Measurements from ENCODE around the gene MSLN. TPM values are rescaled to one million over a fixed set of nuclear protein-coding genes. Genes with fewer than 3 reads are reported as not detected.

The MSLN gene
- total RNA-seq, 1 donor from 2014 or later = 4.5 TPM

DNA sequence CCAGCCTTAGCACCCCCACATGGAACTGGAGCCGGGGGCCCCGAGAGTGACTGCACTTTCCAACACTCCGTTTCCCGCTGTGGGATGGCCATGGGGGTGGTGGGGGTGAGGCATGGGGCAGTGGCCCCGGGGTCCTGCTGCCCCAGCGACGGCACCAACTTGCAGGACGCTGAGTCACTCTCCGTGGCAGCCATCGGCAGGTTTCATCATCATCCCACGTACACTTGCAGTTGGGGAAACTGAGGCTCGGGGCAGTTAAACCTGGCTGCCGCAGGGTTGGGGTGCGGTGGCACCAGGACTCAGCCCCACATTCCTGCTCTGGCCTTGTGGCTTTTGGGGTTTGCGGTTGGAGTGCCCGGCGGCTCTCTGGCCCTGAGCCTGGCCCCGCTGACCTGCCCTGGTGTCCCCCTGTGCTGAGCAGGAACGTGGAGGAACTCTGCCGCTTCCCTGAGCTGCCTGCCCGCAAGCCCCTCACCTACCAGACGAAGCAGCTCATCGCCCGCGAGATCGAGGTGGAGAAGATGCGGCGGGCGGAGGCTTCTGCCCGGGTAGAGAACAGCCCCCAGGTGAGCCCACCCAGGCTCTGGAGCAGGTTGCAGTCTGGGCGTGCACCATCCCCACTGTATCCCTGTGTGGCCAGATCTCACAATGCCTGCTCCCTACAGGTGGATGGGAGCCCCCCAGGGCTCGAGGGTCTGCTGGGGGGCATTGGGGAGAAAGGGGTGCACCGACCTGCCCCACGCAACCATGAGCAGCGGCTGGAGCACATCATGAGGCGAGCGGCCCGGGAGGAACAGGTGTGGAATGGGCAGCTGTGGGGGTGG lies 36.0 kb downstream of the MSLN start:
- DNase-seq (ENCODE audit: low read depth) (no peak), FAIRE-seq (no peak)
- Histone ChIP-seq H3K27me3 (ENCODE audit: control insufficient read depth, insufficient read depth, low read length) (peaks cover 14% of the 10 kb centered on the region), H3K36me3 (ENCODE audit: control insufficient read depth, insufficient read depth, low read length) (no peaks in the 10 kb centered on the region), H3K4me3 (ENCODE audit: low read depth, low read length) (no peak overlapping the region)
- TF ChIP-seq, protein P1, sequence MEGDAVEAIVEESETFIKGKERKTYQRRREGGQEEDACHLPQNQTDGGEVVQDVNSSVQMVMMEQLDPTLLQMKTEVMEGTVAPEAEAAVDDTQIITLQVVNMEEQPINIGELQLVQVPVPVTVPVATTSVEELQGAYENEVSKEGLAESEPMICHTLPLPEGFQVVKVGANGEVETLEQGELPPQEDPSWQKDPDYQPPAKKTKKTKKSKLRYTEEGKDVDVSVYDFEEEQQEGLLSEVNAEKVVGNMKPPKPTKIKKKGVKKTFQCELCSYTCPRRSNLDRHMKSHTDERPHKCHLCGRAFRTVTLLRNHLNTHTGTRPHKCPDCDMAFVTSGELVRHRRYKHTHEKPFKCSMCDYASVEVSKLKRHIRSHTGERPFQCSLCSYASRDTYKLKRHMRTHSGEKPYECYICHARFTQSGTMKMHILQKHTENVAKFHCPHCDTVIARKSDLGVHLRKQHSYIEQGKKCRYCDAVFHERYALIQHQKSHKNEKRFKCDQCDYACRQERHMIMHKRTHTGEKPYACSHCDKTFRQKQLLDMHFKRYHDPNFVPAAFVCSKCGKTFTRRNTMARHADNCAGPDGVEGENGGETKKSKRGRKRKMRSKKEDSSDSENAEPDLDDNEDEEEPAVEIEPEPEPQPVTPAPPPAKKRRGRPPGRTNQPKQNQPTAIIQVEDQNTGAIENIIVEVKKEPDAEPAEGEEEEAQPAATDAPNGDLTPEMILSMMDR (IDR thresholded peaks at IDR 0.05; ENCODE audit: insufficient read depth, low read length, severe bottlenecking) = no peak

DNA sequence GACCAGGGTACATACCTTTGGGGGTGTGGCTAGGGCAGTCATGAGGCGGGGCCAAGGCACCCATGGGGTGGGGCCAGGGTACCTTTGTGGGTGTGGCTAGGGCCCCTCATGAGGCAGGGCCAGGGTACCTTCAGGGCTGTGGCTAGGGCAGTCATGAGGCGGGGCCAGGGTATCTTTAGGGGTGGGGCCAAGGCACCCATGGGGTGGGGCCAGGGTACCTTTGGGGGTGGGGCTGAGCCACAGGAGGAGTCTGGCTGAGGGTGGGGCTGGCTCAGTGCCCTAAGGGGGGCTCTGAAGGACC lies 36.5 kb downstream of the MSLN start:
- FAIRE-seq (no peak), DNase-seq (ENCODE audit: low read depth) (no peak)
- Histone ChIP-seq H3K4me3 (ENCODE audit: low read depth, low read length) (no peak overlapping the region), H3K27me3 (ENCODE audit: control insufficient read depth, insufficient read depth, low read length) (peaks cover 14% of the 10 kb centered on the region), H3K36me3 (ENCODE audit: control insufficient read depth, insufficient read depth, low read length) (no peaks in the 10 kb centered on the region)
- TF ChIP-seq, protein P1 (IDR thresholded peaks at IDR 0.05; ENCODE audit: insufficient read depth, low read length, severe bottlenecking) = no peak

DNA sequence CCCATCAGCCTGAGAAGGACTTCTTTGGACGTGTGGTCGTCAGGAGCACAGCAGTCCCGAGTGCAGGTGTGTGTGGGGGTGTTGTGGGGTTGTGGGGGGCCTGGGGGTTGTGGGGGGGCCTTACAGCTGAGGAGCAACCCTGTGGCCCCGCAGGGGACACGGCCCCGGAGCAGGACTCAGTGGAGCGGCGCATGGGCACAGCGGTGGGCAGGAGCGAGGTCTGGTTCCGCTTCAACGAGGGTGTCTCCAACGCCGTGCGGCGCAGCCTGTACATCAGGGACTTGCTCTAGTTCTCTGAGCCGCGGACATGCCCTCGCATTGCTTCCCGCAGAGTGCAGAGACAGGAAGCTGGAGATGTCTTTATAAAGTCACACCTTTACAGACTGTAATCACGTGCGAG lies 37.2 kb downstream of the MSLN start:
- FAIRE-seq (no peak), DNase-seq (ENCODE audit: low read depth) (no peak)
- TF ChIP-seq, protein P1 (IDR thresholded peaks at IDR 0.05; ENCODE audit: insufficient read depth, low read length, severe bottlenecking) = no peak
- H3K27me3 ChIP-seq (ENCODE audit: control insufficient read depth, insufficient read depth, low read length) = peaks cover 14% of the 10 kb centered on the region
- no peak overlapping the region for H3K4me3 ChIP-seq (ENCODE audit: low read depth, low read length)
- H3K36me3 ChIP-seq (ENCODE audit: control insufficient read depth, insufficient read depth, low read length) = no peaks in the 10 kb centered on the region

DNA sequence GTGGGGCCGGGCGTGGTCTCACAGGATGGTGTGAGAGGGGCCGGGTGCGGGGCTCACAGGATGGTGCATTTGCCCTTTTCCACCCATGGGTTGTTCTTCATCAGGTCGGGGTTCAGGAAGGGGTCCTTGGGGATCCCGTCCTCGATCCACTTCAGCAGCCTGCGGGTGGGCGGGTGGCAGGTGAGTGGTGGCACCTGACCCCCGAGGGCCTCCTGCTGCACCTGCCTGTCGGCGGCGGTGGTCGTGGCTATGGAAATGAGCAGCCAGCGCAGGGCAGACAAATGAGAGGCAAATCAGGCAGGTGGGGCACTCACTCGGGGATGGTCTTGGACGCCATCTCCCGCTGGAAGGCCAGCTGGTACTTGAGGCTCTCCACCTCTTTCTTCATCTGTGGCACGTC lies 38.1 kb downstream of the MSLN start:
- Histone ChIP-seq H3K36me3 (ENCODE audit: control insufficient read depth, insufficient read depth, low read length) (no peaks in the 10 kb centered on the region), H3K27me3 (ENCODE audit: control insufficient read depth, insufficient read depth, low read length) (peaks cover 16% of the 10 kb centered on the region), H3K4me3 (ENCODE audit: low read depth, low read length) (no peak overlapping the region)
- FAIRE-seq (no peak), DNase-seq (ENCODE audit: low read depth) (no peak)
- TF ChIP-seq, protein P1 (IDR thresholded peaks at IDR 0.05; ENCODE audit: insufficient read depth, low read length, severe bottlenecking) = no peak

DNA sequence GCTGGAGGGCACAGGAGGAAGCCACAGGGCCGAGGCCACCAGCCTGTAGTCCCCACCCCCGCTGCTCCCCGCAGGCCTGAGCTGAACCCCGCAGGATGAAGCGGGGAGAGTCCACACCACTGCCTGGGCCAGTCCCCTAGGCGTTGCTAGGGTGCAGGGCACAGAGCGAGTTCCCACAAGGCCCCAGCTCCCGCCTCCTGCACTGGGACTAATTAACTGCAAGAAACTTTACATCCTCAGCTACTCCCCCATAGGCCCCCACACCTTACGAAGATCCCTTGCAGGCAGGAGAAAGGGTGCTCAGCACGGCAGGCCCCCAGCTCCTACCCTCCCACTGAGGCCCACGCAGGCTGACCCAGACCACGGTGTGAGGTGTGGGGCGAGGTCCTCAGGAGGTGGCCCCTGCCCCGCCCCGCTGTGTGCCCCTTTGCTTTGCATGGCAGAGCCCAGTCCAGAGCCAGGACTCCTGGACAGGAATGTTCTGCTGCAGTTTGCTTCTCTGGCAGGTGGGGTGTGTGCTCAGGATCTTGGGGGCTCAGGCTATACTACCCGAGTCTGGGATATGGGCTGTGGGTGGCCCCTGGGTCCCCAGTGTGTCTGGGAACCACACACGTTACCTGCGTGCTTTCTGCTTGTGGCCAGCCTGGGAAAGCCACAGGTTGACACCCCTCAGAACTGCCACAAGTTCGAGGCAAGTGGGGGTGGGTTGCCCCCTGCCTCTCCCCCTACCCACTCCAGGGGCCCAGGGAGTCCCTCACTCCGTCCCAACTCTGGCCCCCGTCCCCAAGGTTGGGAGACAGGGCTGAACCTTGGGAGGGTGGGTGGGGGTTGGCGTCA lies 38.8 kb downstream of the MSLN start:
- DNase-seq (ENCODE audit: low read depth) (no peak), FAIRE-seq (no peak)
- H3K27me3 ChIP-seq (ENCODE audit: control insufficient read depth, insufficient read depth, low read length) = peaks cover 16% of the 10 kb centered on the region
- no peaks in the 10 kb centered on the region for H3K36me3 ChIP-seq (ENCODE audit: control insufficient read depth, insufficient read depth, low read length)
- TF ChIP-seq, protein P1 (IDR thresholded peaks at IDR 0.05; ENCODE audit: insufficient read depth, low read length, severe bottlenecking) = no peak
- no peak overlapping the region for H3K4me3 ChIP-seq (ENCODE audit: low read depth, low read length)
